Sigmoid colon (tissue), 7 donors: ENCODE data around the gene P2RX3. TPM values are rescaled to one million over a fixed set of nuclear protein-coding genes. Genes with fewer than 3 reads are reported as not detected.

Experiments
- DNase-seq: peaks from one replicate; pipeline ENCODE4 v3.0.0-alpha.2; 2019
- H3K27ac ChIP-seq, 4 donors: fragments of 200-600 bp; sonication (generic); one replicate each; pipeline ENCODE4 v1.5.1; 2016 to 2019; ENCODE audit warnings: mild to moderate bottlenecking in 1 of 4
- H3K27me3 ChIP-seq, 3 donors: fragments of 200-600 bp; sonication (generic); one replicate each; pipeline ENCODE4 v1.5.1; 2019; ENCODE audit warnings: mild to moderate bottlenecking in 1 of 3
- H3K36me3 ChIP-seq, 4 donors: fragments of 200-600 bp; sonication (generic); one replicate each; pipeline ENCODE4 v1.5.1; 2016 to 2019
- H3K4me1 ChIP-seq, 4 donors: fragments of 200-600 bp; sonication (generic); one replicate each; pipeline ENCODE4 v1.5.1; 2017 to 2019
- H3K4me3 ChIP-seq, 4 donors: fragments of 200-600 bp; sonication (generic); one replicate each; pipeline ENCODE4 v1.5.1; 2017 to 2019; ENCODE audit warnings: mild to moderate bottlenecking in 2 of 4, moderate library complexity in 1 of 4
- H3K9me3 ChIP-seq, 4 donors: fragments of 200-600 bp in 3 of 4; sonication (generic) in 3 of 4; one replicate each; pipeline versions ENCODE4 v1.5.1 to v1.6.1; 2013 to 2019
- EP300 ChIP-seq, 4 donors: sonication (generic); formaldehyde crosslinking; IDR thresholded peaks; one replicate each; pipeline ENCODE4 v1.6.1; 2017; ENCODE audit warnings: antibody characterized with exemption in 4 of 4
- POLR2A ChIP-seq, 2 donors: fragments of 450-650 bp; IDR thresholded peaks; one replicate each; pipeline ENCODE4 v1.6.1; 2016; ENCODE audit warnings: antibody characterized with exemption in 2 of 2, mild to moderate bottlenecking in 2 of 2, moderate library complexity in 2 of 2
- POLR2AphosphoS5 ChIP-seq, 4 donors: sonication (generic); formaldehyde crosslinking; IDR thresholded peaks; one replicate each; pipeline ENCODE4 v1.6.1; 2017; ENCODE audit warnings: antibody characterized with exemption in 4 of 4
- WGBS, 2 donors: extraction: QIAGEN DNeasy Blood & Tissue Kit; methylation state at CpG; one replicate each; pipeline ENCODE4 v1.1.7; 2013; 5-methylcytosine and 5-hydroxymethylcytosine counted together
- intact Hi-C: fragments of 100-400 bp; cut with DNase I; formaldehyde crosslinking; loops from one replicate; pipeline ENCODE4 v1.15.1; 2023
- polyA plus RNA-seq, 3 donors: library from polyadenylated mRNA; stranded (reverse); fragments of 200-250 nt; gene quantifications; one replicate each; pipeline ENCODE4 v1.2.3, GENCODE V29; 2013
- total RNA-seq, 4 donors: library from RNA; depleted of rRNA; stranded (reverse); fragments of >200 nt; gene quantifications; one replicate each; pipeline ENCODE4 v1.1.0, GENCODE V29; 2016
- TF ChIP-seq, protein P1 (sequence below), 4 experiments: fragments of 450-650 bp in 3 of 4; fragments of 200-600 bp in 1 of 4; IDR thresholded peaks; one replicate each; pipeline ENCODE4 v1.5.1; 2016 to 2019; ENCODE audit warnings: antibody characterized with exemption in 4 of 4, mild to moderate bottlenecking in 3 of 4, moderate library complexity in 2 of 4
- donor health status: healthy with polysubstance abuse.
- donor health status: Bipolar disorder and iron deficiency.
- donor health status: healthy.

P2RX3 gene
- total and polyA plus RNA-seq, 7 donors, result 0.07 to 0.36 TPM; not detected in 5

DNA sequence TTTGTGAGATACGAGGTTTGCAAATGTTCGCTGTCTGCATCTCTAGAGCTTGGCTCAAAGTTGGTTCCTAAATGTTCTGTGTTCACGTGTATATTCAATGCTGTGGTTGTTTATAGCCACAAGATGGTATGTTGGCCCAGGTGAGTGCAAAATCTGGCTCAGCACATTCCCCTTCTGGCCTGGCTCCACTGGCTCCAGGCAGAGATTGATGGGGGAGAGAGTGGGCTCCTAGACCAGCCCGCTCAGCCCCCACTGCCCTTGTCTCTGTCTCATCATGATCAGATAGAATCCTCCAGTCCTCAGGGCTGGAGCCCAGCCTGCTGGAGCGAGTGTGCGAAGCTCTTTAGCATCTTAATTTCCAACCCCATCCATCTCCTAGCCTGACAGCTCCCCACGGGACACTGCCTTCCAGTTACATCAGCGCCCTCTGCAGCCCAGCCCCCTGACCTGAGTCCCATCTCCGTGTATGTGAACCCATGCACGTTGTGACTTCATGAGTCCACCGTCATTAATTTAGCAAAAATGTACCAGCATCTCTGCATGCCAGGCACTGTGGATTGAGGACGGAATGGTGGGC, 2.0 kb downstream of the P2RX3 start:
- H3K36me3 ChIP-seq, result no peaks in the 10 kb centered on the region
- no peak for DNase-seq
- peaks cover 0 to 4% (median 0%) of the 10 kb centered on the region in 3 donors for H3K27me3 ChIP-seq
- no peak overlapping the region for H3K4me3 ChIP-seq
- no peak overlapping the region for H3K27ac ChIP-seq
- H3K9me3 ChIP-seq, result no peaks in the 10 kb centered on the region
- intact Hi-C loops, result no loop called here
- WGBS, 2 donors, result 46 to 55% methylated on average over 12 of the region's 12 CpGs
- TF ChIP-seq POLR2AphosphoS5 (IDR thresholded peaks at IDR 0.05), result no peak
- TF ChIP-seq POLR2A (IDR thresholded peaks at IDR 0.05), result no peak
- peaks cover 0 to 10% (median 5%) of the 10 kb centered on the region in 4 donors for H3K4me1 ChIP-seq

DNA sequence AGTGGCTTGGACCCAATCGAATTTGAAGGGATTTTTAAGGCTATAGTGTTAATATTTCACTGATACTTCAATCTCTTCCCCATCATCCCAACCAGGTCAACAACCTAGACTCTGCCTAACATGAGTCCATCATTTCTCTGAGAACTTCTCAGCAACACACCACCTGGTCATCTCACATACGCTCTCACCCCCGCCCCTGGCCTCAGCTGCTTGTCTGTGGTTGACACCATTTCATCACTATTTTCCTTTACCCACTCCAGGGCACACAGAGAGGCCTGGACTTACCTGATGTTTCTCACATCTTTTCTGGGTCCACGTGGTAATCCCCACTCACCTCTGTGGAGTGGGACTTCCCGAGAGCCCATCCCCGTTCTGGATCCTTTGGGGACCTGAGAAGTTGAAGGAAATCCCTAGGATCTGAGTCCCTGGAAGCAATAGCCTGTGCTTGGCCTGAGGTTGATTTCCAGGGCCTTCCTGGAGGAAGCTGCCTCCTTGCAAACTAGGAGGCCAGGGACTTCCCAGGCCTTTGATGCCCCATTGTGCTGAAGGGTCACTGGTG, 3.2 kb downstream of the P2RX3 start:
- intact Hi-C loops, result no loop called here
- no peak overlapping the region for H3K4me3 ChIP-seq
- H3K9me3 ChIP-seq, result no peaks in the 10 kb centered on the region
- H3K27me3 ChIP-seq, result peaks cover 0 to 4% (median 0%) of the 10 kb centered on the region in 3 donors
- H3K36me3 ChIP-seq, result no peaks in the 10 kb centered on the region
- no peak for TF ChIP-seq POLR2AphosphoS5 (IDR thresholded peaks at IDR 0.05)
- TF ChIP-seq EP300 (IDR thresholded peaks at IDR 0.05), result no peak
- TF ChIP-seq, protein P1, sequence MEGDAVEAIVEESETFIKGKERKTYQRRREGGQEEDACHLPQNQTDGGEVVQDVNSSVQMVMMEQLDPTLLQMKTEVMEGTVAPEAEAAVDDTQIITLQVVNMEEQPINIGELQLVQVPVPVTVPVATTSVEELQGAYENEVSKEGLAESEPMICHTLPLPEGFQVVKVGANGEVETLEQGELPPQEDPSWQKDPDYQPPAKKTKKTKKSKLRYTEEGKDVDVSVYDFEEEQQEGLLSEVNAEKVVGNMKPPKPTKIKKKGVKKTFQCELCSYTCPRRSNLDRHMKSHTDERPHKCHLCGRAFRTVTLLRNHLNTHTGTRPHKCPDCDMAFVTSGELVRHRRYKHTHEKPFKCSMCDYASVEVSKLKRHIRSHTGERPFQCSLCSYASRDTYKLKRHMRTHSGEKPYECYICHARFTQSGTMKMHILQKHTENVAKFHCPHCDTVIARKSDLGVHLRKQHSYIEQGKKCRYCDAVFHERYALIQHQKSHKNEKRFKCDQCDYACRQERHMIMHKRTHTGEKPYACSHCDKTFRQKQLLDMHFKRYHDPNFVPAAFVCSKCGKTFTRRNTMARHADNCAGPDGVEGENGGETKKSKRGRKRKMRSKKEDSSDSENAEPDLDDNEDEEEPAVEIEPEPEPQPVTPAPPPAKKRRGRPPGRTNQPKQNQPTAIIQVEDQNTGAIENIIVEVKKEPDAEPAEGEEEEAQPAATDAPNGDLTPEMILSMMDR (IDR thresholded peaks at IDR 0.05), result no peak
- TF ChIP-seq POLR2A (IDR thresholded peaks at IDR 0.05), result no peak
- WGBS, 2 donors, result 76 to 82% methylated on average over 6 of the region's 6 CpGs
- no peak for DNase-seq
- H3K4me1 ChIP-seq, result peaks cover 0 to 3% (median 2%) of the 10 kb centered on the region in 4 donors
- no peak overlapping the region for H3K27ac ChIP-seq

DNA sequence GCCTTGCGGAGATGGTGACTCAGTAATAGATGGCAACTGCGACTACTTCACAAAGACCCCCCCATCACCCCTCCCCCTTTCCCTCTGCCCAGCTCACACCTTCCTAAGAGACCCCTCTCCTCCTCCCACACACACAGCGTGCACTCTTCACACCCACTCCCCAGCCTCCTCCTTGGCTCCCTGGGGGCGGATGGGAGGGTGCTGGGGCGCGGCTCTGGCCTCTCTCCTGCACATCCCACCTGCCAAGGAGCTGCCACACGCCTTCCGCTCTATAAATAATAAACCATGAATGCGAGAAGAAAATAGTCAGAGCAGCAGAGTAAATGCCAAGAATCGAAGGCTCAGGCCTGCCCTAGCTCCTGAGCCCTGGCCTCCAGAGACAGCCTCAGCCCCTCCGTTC, 4.5 kb downstream of the P2RX3 start:
- no peaks in the 10 kb centered on the region for H3K9me3 ChIP-seq
- TF ChIP-seq POLR2A (IDR thresholded peaks at IDR 0.05) (no peak), POLR2AphosphoS5 (IDR thresholded peaks at IDR 0.05) (no peak), EP300 (IDR thresholded peaks at IDR 0.05) (no peak)
- TF ChIP-seq, protein P1 (IDR thresholded peaks at IDR 0.05), result no peak
- no peak overlapping the region for H3K27ac ChIP-seq
- H3K4me1 ChIP-seq, result no peaks in the 10 kb centered on the region
- peaks cover 0 to 4% (median 0%) of the 10 kb centered on the region in 3 donors for H3K27me3 ChIP-seq
- no peak for DNase-seq
- intact Hi-C loops, result no loop called here
- WGBS, 2 donors, result 85 to 87% methylated on average over 11 of the region's 11 CpGs
- no peak overlapping the region for H3K4me3 ChIP-seq
- H3K36me3 ChIP-seq, result no peaks in the 10 kb centered on the region

DNA sequence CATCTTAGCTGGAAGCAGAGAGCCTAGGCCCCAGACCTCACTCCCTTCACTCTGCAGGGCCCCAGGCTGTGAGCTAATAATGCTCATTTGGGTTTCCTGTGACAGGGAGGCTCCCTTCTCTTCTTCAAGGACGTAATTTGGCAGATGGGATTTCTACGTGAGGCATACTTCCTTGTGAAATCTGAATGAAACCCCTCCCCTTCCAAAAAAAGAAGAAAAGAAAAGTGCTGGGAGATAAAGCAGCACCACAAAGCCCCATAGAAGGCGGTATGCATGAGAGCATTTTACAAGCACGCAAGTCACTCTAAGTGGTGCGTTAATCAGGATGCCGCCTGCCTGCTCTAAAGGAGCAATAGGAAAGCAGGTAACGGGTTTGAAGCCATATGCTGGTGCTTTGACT, 5.7 kb downstream of the P2RX3 start:
- Histone ChIP-seq H3K36me3 (no peaks in the 10 kb centered on the region), H3K9me3 (no peaks in the 10 kb centered on the region), H3K27ac (no peak overlapping the region), H3K4me3 (no peak overlapping the region), H3K27me3 (peaks cover 0 to 4% (median 0%) of the 10 kb centered on the region in 3 donors), H3K4me1 (no peaks in the 10 kb centered on the region)
- TF ChIP-seq, protein P1 (IDR thresholded peaks at IDR 0.05), result no peak
- no peak for TF ChIP-seq EP300 (IDR thresholded peaks at IDR 0.05)
- no peak for TF ChIP-seq POLR2A (IDR thresholded peaks at IDR 0.05)
- TF ChIP-seq POLR2AphosphoS5 (IDR thresholded peaks at IDR 0.05), result no peak
- 82 to 85% methylated on average over 7 of the region's 7 CpGs for WGBS, 2 donors
- intact Hi-C loops, result loop anchor here (2.0 kb wide), 1 partner anchor 183 kb away; no protein-coding TSS in a partner anchor
- no peak for DNase-seq

DNA sequence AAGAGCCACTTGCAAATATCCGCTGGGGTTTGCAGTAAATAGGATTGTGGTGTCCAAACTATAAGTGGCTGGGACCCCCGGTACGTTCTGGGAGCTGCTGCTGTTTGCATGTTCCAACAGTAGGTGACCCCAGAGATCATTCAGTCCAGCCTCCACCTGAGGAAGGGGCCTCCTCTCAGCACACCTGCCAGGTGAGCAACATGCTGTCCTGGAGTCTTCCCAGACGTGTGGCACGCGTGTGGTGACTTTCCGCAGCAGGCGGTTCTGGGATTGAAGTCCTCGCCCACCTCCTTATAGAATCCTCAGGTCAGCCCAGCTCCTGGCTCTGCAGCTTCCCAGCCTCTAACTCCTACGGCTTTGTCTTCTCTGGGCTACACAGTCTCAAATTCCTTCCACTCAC, 6.7 kb downstream of the P2RX3 start:
- H3K36me3 ChIP-seq, result no peaks in the 10 kb centered on the region
- H3K27me3 ChIP-seq, result peaks cover 0 to 4% (median 0%) of the 10 kb centered on the region in 3 donors
- H3K4me3 ChIP-seq, result no peak overlapping the region
- TF ChIP-seq EP300 (IDR thresholded peaks at IDR 0.05), result no peak
- TF ChIP-seq POLR2AphosphoS5 (IDR thresholded peaks at IDR 0.05), result no peak
- no peak for TF ChIP-seq POLR2A (IDR thresholded peaks at IDR 0.05)
- TF ChIP-seq, protein P1 (IDR thresholded peaks at IDR 0.05), result no peak
- no peak overlapping the region for H3K27ac ChIP-seq
- H3K4me1 ChIP-seq, result peaks cover 0 to 4% (median 3%) of the 10 kb centered on the region in 4 donors
- intact Hi-C loops, result loop anchor here (2.0 to 5.0 kb wide), 2 partner anchors 87 to 182 kb away; no protein-coding TSS in a partner anchor
- no peak for DNase-seq
- 93 to 96% methylated on average over 10 of the region's 10 CpGs for WGBS, 2 donors
- H3K9me3 ChIP-seq, result no peaks in the 10 kb centered on the region
